ENCODE measurements around the gene STK10. TPM values are rescaled to one million over a fixed set of nuclear protein-coding genes. Genes with fewer than 3 reads are reported as not detected.

Gene STK10
- total RNA-seq, 2 donors from 2014 or later: 16.1 to 23.2 TPM

- no peak for DNase-seq
- TF ChIP-seq CTCF (IDR thresholded peaks at IDR 0.05): no peak
- Histone ChIP-seq H3K9me3 (no peaks in the 10 kb centered on the region), H3K4me1 (no peaks in the 10 kb centered on the region), H3K36me3 (no peaks in the 10 kb centered on the region), H3K4me3 (no peak overlapping the region), H3K27me3 (no peaks in the 10 kb centered on the region), H3K27ac (no peak overlapping the region), H3K9ac (ENCODE audit: low read depth in 2 of 2, low read length in 2 of 2) (no peak overlapping the region)
- intact Hi-C loops (cut with DNase I): no loop called here
Observed at GRCh38 chr5:172182291-172182690, 5.7 kb downstream of the STK10 start.

GRCh38 chr5:172180936-172181335 is 7.1 kb downstream of the STK10 start:
- no peak overlapping the region for H3K9ac ChIP-seq (ENCODE audit: low read depth in 2 of 2, low read length in 2 of 2)
- no peaks in the 10 kb centered on the region for H3K9me3 ChIP-seq
- DNase-seq: no peak
- H3K4me3 ChIP-seq: no peak overlapping the region
- H3K27me3 ChIP-seq: no peaks in the 10 kb centered on the region
- H3K27ac ChIP-seq: no peak overlapping the region
- H3K4me1 ChIP-seq: no peaks in the 10 kb centered on the region
- intact Hi-C loops (cut with DNase I): no loop called here
- H3K36me3 ChIP-seq: no peaks in the 10 kb centered on the region
- TF ChIP-seq CTCF (IDR thresholded peaks at IDR 0.05): no peak

GRCh38 chr5:172178991-172179989 is 8.7 kb downstream of the STK10 start:
- H3K9me3 ChIP-seq: no peaks in the 10 kb centered on the region
- peak overlapping the region; percentile 73 for H3K27ac ChIP-seq
- no peak for TF ChIP-seq CTCF (IDR thresholded peaks at IDR 0.05)
- H3K4me3 ChIP-seq: no peak overlapping the region
- intact Hi-C loops (cut with DNase I): no loop called here
- peak overlapping the region; percentile 24 to 60 for H3K9ac ChIP-seq (ENCODE audit: low read depth in 2 of 2, low read length in 2 of 2)
- H3K36me3 ChIP-seq: no peaks in the 10 kb centered on the region
- no peaks in the 10 kb centered on the region for H3K27me3 ChIP-seq
- peak; percentile 34 for DNase-seq
- H3K4me1 ChIP-seq: no peaks in the 10 kb centered on the region

DNA sequence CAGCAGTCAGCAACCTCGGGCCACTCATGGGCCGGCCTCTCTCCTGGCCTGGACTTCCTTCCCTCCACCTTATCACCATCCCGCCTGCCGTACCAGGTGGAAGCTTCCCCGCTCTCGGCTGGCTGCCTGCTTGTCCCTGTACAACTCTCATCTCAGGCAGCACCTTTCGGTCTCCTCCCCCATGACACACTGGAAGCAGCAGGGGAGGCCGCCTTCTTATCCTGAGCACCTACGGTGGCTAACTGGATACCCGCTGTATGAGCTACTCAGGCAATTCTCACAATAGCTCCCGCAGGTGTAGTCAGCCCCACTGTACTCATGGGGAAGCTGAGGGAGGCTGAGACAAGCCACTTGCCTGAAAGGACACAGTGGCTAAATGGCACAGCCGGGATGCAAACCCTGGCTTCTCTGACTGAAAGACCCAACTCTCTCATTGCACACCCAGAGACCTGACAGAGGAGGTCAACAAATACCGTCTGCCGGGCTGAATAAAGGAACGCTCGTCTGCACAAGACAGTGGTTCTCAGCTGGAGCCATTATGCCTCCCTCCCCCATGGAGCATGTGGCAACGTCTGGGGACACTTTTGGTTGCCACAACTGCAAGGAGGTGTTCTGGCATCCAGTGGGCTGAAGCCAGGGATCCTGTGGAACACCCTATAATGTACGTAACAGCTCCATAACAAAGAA is 9.6 kb downstream of the STK10 start:
- no peak for DNase-seq
- Histone ChIP-seq H3K4me1 (no peaks in the 10 kb centered on the region), H3K4me3 (no peak overlapping the region), H3K27ac (peak overlapping the region; percentile 73), H3K9me3 (no peaks in the 10 kb centered on the region), H3K9ac (ENCODE audit: low read depth in 2 of 2, low read length in 2 of 2) (peak overlapping the region in 1 of 2 donors; percentile 1), H3K27me3 (no peaks in the 10 kb centered on the region), H3K36me3 (no peaks in the 10 kb centered on the region)
- no peak for TF ChIP-seq CTCF (IDR thresholded peaks at IDR 0.05)
- intact Hi-C loops (cut with DNase I): no loop called here

GRCh38 chr5:172177176-172177575 is 10.8 kb downstream of the STK10 start:
- Histone ChIP-seq H3K27me3 (no peaks in the 10 kb centered on the region), H3K27ac (no peak overlapping the region), H3K4me1 (no peaks in the 10 kb centered on the region), H3K4me3 (no peak overlapping the region), H3K36me3 (no peaks in the 10 kb centered on the region), H3K9ac (ENCODE audit: low read depth in 2 of 2, low read length in 2 of 2) (no peak overlapping the region), H3K9me3 (no peaks in the 10 kb centered on the region)
- intact Hi-C loops (cut with DNase I): no loop called here
- TF ChIP-seq CTCF (IDR thresholded peaks at IDR 0.05): no peak
- no peak for DNase-seq

Data from colonic mucosa (tissue), 4 donors.